GM19397 (cell line): ENCODE results near the gene F8.

Source experiments
- ATAC-seq: cut with Tn5 transposase; IDR thresholded peaks from one replicate; pipeline ENCODE4 v1.9.1; 2021; ENCODE audit warnings: mild to moderate bottlenecking, moderate library complexity; ENCODE audit not compliant: unreplicated experiment

F8 gene

GRCh38 chrX:155022585-155022984 is at the start of gene F8:
Gene F8, minus strand, starts transcription at chrX:155022723. Its CDS starts 171 bp downstream, at chrX:155022552.
- no peak for ATAC-seq

GRCh38 chrX:155071694-155072280 is 49.3 kb upstream of the F8 start:
- ATAC-seq, result no peak

- ATAC-seq, result peak; percentile 94
Observed at GRCh38 chrX:155070975-155071693, 48.6 kb upstream of the F8 start, which contains the start of the genes BRCC3, CMC4 and MTCP1. Gene BRCC3, plus strand, starts transcription at chrX:155071508. Its CDS starts 20 bp downstream, at chrX:155071528. Gene CMC4, minus strand, starts transcription at chrX:155071136. Its CDS starts 7,113 bp downstream, at chrX:155064023. Gene MTCP1, minus strand, starts transcription at chrX:155071136. Its CDS starts 5,126 bp downstream, at chrX:155066010.

- ATAC-seq, result peak; percentile 21
Observed at GRCh38 chrX:155070663-155070974, 48.1 kb upstream of the F8 start.

GRCh38 chrX:155070038-155070437 is 47.5 kb upstream of the F8 start:
- no peak for ATAC-seq

GRCh38 chrX:155069414-155069813 is 46.9 kb upstream of the F8 start:
- ATAC-seq, result no peak

GRCh38 chrX:155068165-155068564 is 45.6 kb upstream of the F8 start:
- ATAC-seq, result no peak

- no peak for ATAC-seq
Observed at GRCh38 chrX:155065035-155065734, 42.7 kb upstream of the F8 start.

- ATAC-seq, result no peak
Observed at GRCh38 chrX:155061760-155062159, 39.2 kb upstream of the F8 start.

- ATAC-seq, result no peak
Observed at GRCh38 chrX:155056877-155057792, 34.6 kb upstream of the F8 start.

- ATAC-seq, result no peak
Observed at GRCh38 chrX:155056471-155056870, 33.9 kb upstream of the F8 start.

- no peak for ATAC-seq
Observed at GRCh38 chrX:155055494-155055893, 33.0 kb upstream of the F8 start.

GRCh38 chrX:155054255-155054654 is 31.7 kb upstream of the F8 start:
- ATAC-seq, result no peak

GRCh38 chrX:155053656-155054055 is 31.1 kb upstream of the F8 start:
- no peak for ATAC-seq

GRCh38 chrX:155052738-155053498 is 30.4 kb upstream of the F8 start:
- no peak for ATAC-seq

- no peak for ATAC-seq
Observed at GRCh38 chrX:155048977-155049619, 26.6 kb upstream of the F8 start.

- no peak for ATAC-seq
Observed at GRCh38 chrX:155046811-155047528, 24.4 kb upstream of the F8 start.

- no peak for ATAC-seq
Observed at GRCh38 chrX:155046129-155046810, 23.7 kb upstream of the F8 start.
